ENCODE data around the gene KCMF1. TPM values are rescaled to one million over a fixed set of nuclear protein-coding genes. Genes with fewer than 3 reads are reported as not detected.

The KCMF1 gene
- polyA plus RNA-seq, 1 donor from 2014 or later, result 43.3 TPM

- Histone ChIP-seq H3K27me3 (ENCODE audit: insufficient read depth, low read depth, low read length) (no peaks in the 10 kb centered on the region), H4K20me1 (ENCODE audit: insufficient read depth) (no peaks in the 10 kb centered on the region), H3K9ac (ENCODE audit: low read length) (no peak overlapping the region), H3F3A (ENCODE audit: insufficient read depth, low read length, poor library complexity, severe bottlenecking) (no peaks in the 10 kb centered on the region), H3K4me2 (ENCODE audit: low read length) (no peak overlapping the region), H3K27ac (ENCODE audit: low read length) (no peak overlapping the region), H3K9me2 (ENCODE audit: insufficient read depth, low read length) (no peaks in the 10 kb centered on the region), H3K79me2 (replicated peaks; ENCODE audit: insufficient read depth, low read length) (peaks cover 30% of the 10 kb centered on the region), H3K4me3 (ENCODE audit: low read length) (no peak overlapping the region), H3K36me3 (ENCODE audit: insufficient read depth, low read length) (no peaks in the 10 kb centered on the region), H3K9me3 (ENCODE audit: low read length) (no peaks in the 10 kb centered on the region), H2AFZ (ENCODE audit: low read depth, low read length) (no peak overlapping the region)
- no peak for TF ChIP-seq POLR2AphosphoS5 (IDR thresholded peaks at IDR 0.05)
- no peak for TF ChIP-seq EZH2 (IDR thresholded peaks at IDR 0.05; ENCODE audit: borderline replicate concordance, insufficient read depth, low read length, poor library complexity, severe bottlenecking)
- TF ChIP-seq RAD21 (conservative IDR thresholded peaks at IDR 0.05), result no peak
- TF ChIP-seq SMC3 (conservative IDR thresholded peaks at IDR 0.05; ENCODE audit: poor library complexity), result no peak
- TF ChIP-seq MXI1 (conservative IDR thresholded peaks at IDR 0.05; ENCODE audit: poor library complexity, severe bottlenecking), result no peak
- TF ChIP-seq TAF1 (IDR thresholded peaks at IDR 0.05; ENCODE audit: low read depth), result no peak
- no peak for TF ChIP-seq EP300 (conservative IDR thresholded peaks at IDR 0.05; ENCODE audit: poor library complexity, severe bottlenecking)
- no peak for TF ChIP-seq REST (IDR thresholded peaks at IDR 0.05; ENCODE audit: borderline replicate concordance)
- TF ChIP-seq CTCF (IDR thresholded peaks at IDR 0.05; ENCODE audit: poor library complexity, severe bottlenecking), result no peak
These were observed 51.3 kb downstream of the KCMF1 start for GRCh38 chr2:85022232-85022631.

- Histone ChIP-seq H3K9me3 (ENCODE audit: low read length) (no peaks in the 10 kb centered on the region), H4K20me1 (ENCODE audit: insufficient read depth) (no peaks in the 10 kb centered on the region)
- no peak for TF ChIP-seq TAF1 (IDR thresholded peaks at IDR 0.05; ENCODE audit: low read depth)
- no peak for TF ChIP-seq RAD21 (conservative IDR thresholded peaks at IDR 0.05)
- no peak for TF ChIP-seq POLR2AphosphoS5 (IDR thresholded peaks at IDR 0.05)
- no peak for TF ChIP-seq EP300 (conservative IDR thresholded peaks at IDR 0.05; ENCODE audit: poor library complexity, severe bottlenecking)
- no peak for TF ChIP-seq SMC3 (conservative IDR thresholded peaks at IDR 0.05; ENCODE audit: poor library complexity)
- TF ChIP-seq MXI1 (conservative IDR thresholded peaks at IDR 0.05; ENCODE audit: poor library complexity, severe bottlenecking), result no peak
- TF ChIP-seq CTCF (IDR thresholded peaks at IDR 0.05; ENCODE audit: poor library complexity, severe bottlenecking), result no peak
- no peak for TF ChIP-seq REST (IDR thresholded peaks at IDR 0.05; ENCODE audit: borderline replicate concordance)
- TF ChIP-seq EZH2 (IDR thresholded peaks at IDR 0.05; ENCODE audit: borderline replicate concordance, insufficient read depth, low read length, poor library complexity, severe bottlenecking), result no peak
These were observed 53.5 kb downstream of the KCMF1 start for GRCh38 chr2:85024372-85025047.

More at GRCh38 chr2:85024372-85025047, 53.5 kb downstream of the KCMF1 start:
- H3K27ac ChIP-seq (ENCODE audit: low read length), result no peak overlapping the region
- no peaks in the 10 kb centered on the region for H3K9me2 ChIP-seq (ENCODE audit: insufficient read depth, low read length)
- H3K4me3 ChIP-seq (ENCODE audit: low read length), result no peak overlapping the region
- H2AFZ ChIP-seq (ENCODE audit: low read depth, low read length), result no peak overlapping the region
- H3K4me2 ChIP-seq (ENCODE audit: low read length), result no peak overlapping the region
- no peak overlapping the region for H3K9ac ChIP-seq (ENCODE audit: low read length)
- no peaks in the 10 kb centered on the region for H3K36me3 ChIP-seq (ENCODE audit: insufficient read depth, low read length)
- H3F3A ChIP-seq (ENCODE audit: insufficient read depth, low read length, poor library complexity, severe bottlenecking), result no peaks in the 10 kb centered on the region
- no peaks in the 10 kb centered on the region for H3K27me3 ChIP-seq (ENCODE audit: insufficient read depth, low read depth, low read length)
- peaks cover 26% of the 10 kb centered on the region for H3K79me2 ChIP-seq (replicated peaks; ENCODE audit: insufficient read depth, low read length)

Data from neural cell (in vitro differentiated cells).